HCT116 (cell line): Measurements from ENCODE around the gene MINDY4B. TPM values are rescaled to one million over a fixed set of nuclear protein-coding genes. Genes with fewer than 3 reads are reported as not detected.

ENCODE experiments used
- ATAC-seq: fragments of 200-7000 bp; cut with Tn5 transposase; 2 replicates; pipeline ENCODE4 v1.9.1; 2020; ENCODE audit warnings: mild to moderate bottlenecking, moderate library complexity
- BruUV-seq: library from RNA; stranded (reverse); fragments of 400-500 nt; replicated peaks from 2 replicates; lab custom pipeline; 2021; lab: Mats Ljungman, UMichigan
- CTCF ChIA-PET: fragments of 300-600 bp; sonication (Branson Sonifier 250); formaldehyde crosslinking; loops from one replicate; lab custom pipeline; 2021; ENCODE audit warnings: antibody characterized with exemption; lab: Charles Lee
- POLR2A ChIA-PET: fragments of 300-600, 350-600 bp; sonication (Branson Sonifier 250); formaldehyde crosslinking; loops from one replicate; lab custom pipeline; 2021; ENCODE audit warnings: antibody characterized with exemption; lab: Charles Lee
- RAD21 ChIA-PET, 2 experiments: fragments of 300-600 bp; sonication (Branson Sonifier 250); formaldehyde crosslinking; loops; one replicate each; lab custom pipeline; 2023; ENCODE audit warnings: low total read pairs in 2 of 2; ENCODE audit not compliant: uncharacterized antibody in 2 of 2, unreplicated experiment in 2 of 2, low non-redundant PET in 1 of 2; lab: Charles Lee
- DNase-seq: peaks from one replicate; pipeline ENCODE4 v3.0.0-alpha.2; 2010; ENCODE audit warnings: low read depth, low spot score
- H2AFZ ChIP-seq: fragments of 200-600 bp; shearing (Covaris generic), sonication (generic); 2 replicates; pipeline ENCODE4 v1.6.1; 2017; ENCODE audit warnings: low read depth, mixed run types, mixed read lengths, antibody characterized with exemption, low read length; ENCODE audit not compliant: poor library complexity, severe bottlenecking
- H3K27ac ChIP-seq: 2 replicates; pipeline ENCODE4 v1.5.1; 2012; ENCODE audit warnings: low read depth, low read length
- H3K27me3 ChIP-seq: fragments of 200-600 bp; sonication (generic); 2 replicates; pipeline ENCODE4 v1.6.1; 2016; ENCODE audit warnings: mixed run types, low read length, mixed read lengths; ENCODE audit not compliant: insufficient read depth
- H3K36me3 ChIP-seq, 2 experiments: fragments of 200-500 bp in 1 of 2; fragments of 200-600 bp in 1 of 2; sonication (Bioruptor generic) in 1 of 2; sonication (generic) in 1 of 2; 2 replicates each; pipeline versions ENCODE4 v1.5.1 to v1.6.1; 2014 to 2016; ENCODE audit warnings: low read length in 2 of 2, inconsistent platforms in 1 of 2, mixed read lengths in 1 of 2, mixed run types in 1 of 2; ENCODE audit not compliant: insufficient read depth in 2 of 2, control insufficient read depth in 1 of 2
- H3K4me1 ChIP-seq, 2 experiments: fragments of 200-600 bp in 1 of 2; sonication (generic) in 1 of 2; 2 replicates each; pipeline versions ENCODE4 v1.5.1 to v1.6.1; 2012 to 2017; ENCODE audit warnings: low read length in 2 of 2, inconsistent platforms in 1 of 2, mild to moderate bottlenecking in 1 of 2, mixed read lengths in 1 of 2, mixed run types in 1 of 2, moderate library complexity in 1 of 2; ENCODE audit not compliant: insufficient read depth in 2 of 2, control insufficient read depth in 1 of 2
- H3K4me2 ChIP-seq: fragments of 200-600 bp; sonication (generic); 2 replicates; pipeline ENCODE4 v1.6.1; 2017; ENCODE audit warnings: mixed run types, low read length, mixed read lengths
- H3K4me3 ChIP-seq, 2 experiments: fragments of 200-600 bp in 1 of 2; sonication (generic) in 1 of 2; replicated peaks in 1 of 2; 2 replicates each; pipeline ENCODE4 v1.5.1; 2011 to 2016; ENCODE audit warnings: low read length in 2 of 2, control low read depth in 1 of 2, low read depth in 1 of 2, mild to moderate bottlenecking in 1 of 2, mixed read lengths in 1 of 2, mixed run types in 1 of 2
- H3K79me2 ChIP-seq: fragments of 200-600 bp; sonication (generic); 2 replicates; pipeline ENCODE4 v1.6.1; 2017; ENCODE audit warnings: mild to moderate bottlenecking, mixed run types, low read length, moderate library complexity, mixed read lengths; ENCODE audit not compliant: insufficient read depth
- H3K9ac ChIP-seq: fragments of 200-600 bp; sonication (generic); 2 replicates; pipeline ENCODE4 v1.6.1; 2016; ENCODE audit warnings: low read length, mixed read lengths
- H3K9me2 ChIP-seq: fragments of 200-600 bp; sonication (generic), shearing (Covaris generic); 2 replicates; pipeline ENCODE4 v1.6.1; 2017; ENCODE audit warnings: mixed run types, mild to moderate bottlenecking, moderate library complexity; ENCODE audit not compliant: insufficient read depth
- H3K9me3 ChIP-seq, 2 experiments: fragments of 200-500 bp in 1 of 2; fragments of 200-600 bp in 1 of 2; sonication (Bioruptor generic) in 1 of 2; sonication (generic) in 1 of 2; 2 replicates each; pipeline ENCODE4 v1.6.1; 2014 to 2017; ENCODE audit warnings: low read length in 2 of 2, mixed read lengths in 2 of 2, inconsistent platforms in 1 of 2, low read depth in 1 of 2, mild to moderate bottlenecking in 1 of 2, mixed run types in 1 of 2, moderate library complexity in 1 of 2; ENCODE audit not compliant: control insufficient read depth in 1 of 2, insufficient read depth in 1 of 2
- H4K20me1 ChIP-seq: fragments of 200-600 bp; sonication (generic), shearing (Covaris generic); 2 replicates; pipeline ENCODE4 v1.6.1; 2017; ENCODE audit warnings: mixed run types, mild to moderate bottlenecking, moderate library complexity; ENCODE audit not compliant: insufficient read depth
- EGR1 ChIP-seq: IDR thresholded peaks from 2 replicates; pipeline ENCODE4 v1.6.1; 2012; ENCODE audit warnings: low read depth
- ELF1 ChIP-seq: IDR thresholded peaks from 2 replicates; pipeline ENCODE4 v1.6.1; 2012; ENCODE audit warnings: low read depth, borderline replicate concordance
- EZH2phosphoT487 ChIP-seq: fragments of 200-600 bp; IDR thresholded peaks from 2 replicates; pipeline ENCODE4 v1.6.1; 2018; ENCODE audit warnings: antibody characterized with exemption, borderline replicate concordance
- REST ChIP-seq: IDR thresholded peaks from 2 replicates; pipeline ENCODE4 v1.6.1; 2012; ENCODE audit warnings: low read depth
- ZBTB33 ChIP-seq: IDR thresholded peaks from 2 replicates; pipeline ENCODE4 v1.6.1; 2011; ENCODE audit warnings: mild to moderate bottlenecking, low read length, moderate library complexity; ENCODE audit not compliant: insufficient replicate concordance; ENCODE audit errors: extremely low read depth
- intact Hi-C: fragments of 100-400 bp; cut with micrococcal nuclease; formaldehyde crosslinking; loops from 2 replicates; pipeline ENCODE4 v1.10.0; 2022
- total RNA-seq: library from RNA; stranded (reverse); gene quantifications from one replicate; pipeline ENCODE4 v1.2.1, GENCODE V29; 2021; ENCODE audit not compliant: unreplicated experiment

The MINDY4B gene
- total RNA-seq, 1 experiment from 2014 or later = not detected

GRCh38 chr3:150871192-150871591 is 34.0 kb downstream of the MINDY4B start:
- DNase-seq (no peak), ATAC-seq (no peak)
- Histone ChIP-seq H3K4me2 (no peak overlapping the region), H4K20me1 (no peaks in the 10 kb centered on the region), H3K9me3 (no peaks in the 10 kb centered on the region), H3K36me3 (no peaks in the 10 kb centered on the region), H3K79me2 (no peaks in the 10 kb centered on the region), H2AFZ (no peak overlapping the region), H3K27ac (no peak overlapping the region), H3K9me2 (no peaks in the 10 kb centered on the region), H3K27me3 (no peaks in the 10 kb centered on the region), H3K9ac (no peak overlapping the region), H3K4me3 (no peak overlapping the region), H3K4me1 (no peaks in the 10 kb centered on the region)
- RAD21 ChIA-PET = no interaction called here
- TF ChIP-seq REST (no peak), ELF1 (no peak), EGR1 (no peak), EZH2phosphoT487 (no peak), ZBTB33 (no peak)
- CTCF ChIA-PET = no interaction called here
- intact Hi-C loops = no loop called here
- no TSS peak for BruUV-seq
- POLR2A ChIA-PET = no interaction called here
